ENCODE measurements around the gene RAI14.

- TF ChIP-seq CTCF (IDR thresholded peaks at IDR 0.05) = no peak
- TF ChIP-seq POLR2A (IDR thresholded peaks at IDR 0.05) = no peak
Observed at GRCh38 chr5:34748431-34748830, 92.3 kb downstream of the RAI14 start.
